PC-9 (cell line): ENCODE measurements around the gene NOTCH4. TPM values are rescaled to one million over a fixed set of nuclear protein-coding genes. Genes with fewer than 3 reads are reported as not detected.

Experiments used
- BruUV-seq: library from RNA; stranded (reverse); fragments of 400-500 nt; replicated peaks from 2 replicates; lab custom pipeline; 2021; lab: Mats Ljungman, UMichigan
- CTCF ChIA-PET: fragments of 300-600 bp; sonication (Branson Sonifier 250); formaldehyde crosslinking; loops from one replicate; lab custom pipeline; 2022; ENCODE audit warnings: antibody characterized with exemption; lab: Charles Lee
- POLR2A ChIA-PET: fragments of 300-600 bp; sonication (Branson Sonifier 250); formaldehyde crosslinking; loops from one replicate; lab custom pipeline; 2022; ENCODE audit warnings: antibody characterized with exemption; ENCODE audit not compliant: unreplicated experiment; lab: Charles Lee
- DNase-seq, 2 experiments: peaks; one replicate each; pipeline versions ENCODE4 v3.0.0 to v3.0.0-alpha.2; 2015 to 2022; ENCODE audit warnings: mixed read lengths in 1 of 2
- H2AFZ ChIP-seq: fragments of 200-600 bp; sonication (generic); 2 replicates; pipeline ENCODE4 v1.8.1; 2017; ENCODE audit warnings: antibody characterized with exemption
- H3F3A ChIP-seq: fragments of 200-600 bp; sonication (generic); 2 replicates; pipeline ENCODE4 v1.8.1; 2017; ENCODE audit warnings: antibody characterized with exemption, mild to moderate bottlenecking, low read depth; ENCODE audit not compliant: insufficient read depth
- H3K27ac ChIP-seq: fragments of 200-600 bp; sonication (generic); 2 replicates; pipeline ENCODE4 v1.6.1; 2016; ENCODE audit warnings: mixed run types
- H3K27me3 ChIP-seq: fragments of 200-600 bp; sonication (generic); 2 replicates; pipeline ENCODE4 v1.6.1; 2016; ENCODE audit warnings: low read depth, mixed run types; ENCODE audit not compliant: insufficient read depth
- H3K36me3 ChIP-seq: fragments of 200-600 bp; sonication (generic); 2 replicates; pipeline ENCODE4 v1.6.1; 2016; ENCODE audit warnings: low read depth, mixed run types
- H3K4me1 ChIP-seq: fragments of 200-600 bp; sonication (generic); replicated peaks from 2 replicates; pipeline ENCODE4 v1.6.1; 2016; ENCODE audit warnings: mixed run types; ENCODE audit not compliant: insufficient read depth
- H3K4me2 ChIP-seq: fragments of 200-600 bp; sonication (generic); 2 replicates; pipeline ENCODE4 v1.6.1; 2017; ENCODE audit warnings: mixed run types
- H3K4me3 ChIP-seq: fragments of 200-600 bp; sonication (generic); 2 replicates; pipeline ENCODE4 v1.6.1; 2016; ENCODE audit warnings: mixed run types
- H3K79me2 ChIP-seq: fragments of 200-600 bp; sonication (generic); 2 replicates; pipeline ENCODE4 v1.6.1; 2017; ENCODE audit warnings: low read depth, mixed run types
- H3K9me2 ChIP-seq: fragments of 200-600 bp; sonication (generic); 2 replicates; pipeline ENCODE4 v1.8.1; 2017; ENCODE audit warnings: mild to moderate bottlenecking; ENCODE audit not compliant: insufficient read depth
- H3K9me3 ChIP-seq: fragments of 200-600 bp; sonication (generic); 2 replicates; pipeline ENCODE4 v1.8.1; 2016; ENCODE audit warnings: low read depth; ENCODE audit not compliant: insufficient read depth
- H4K20me1 ChIP-seq: fragments of 200-600 bp; sonication (generic); 2 replicates; pipeline ENCODE4 v1.8.1; 2017; ENCODE audit not compliant: insufficient read depth
- CTCF ChIP-seq: fragments of 200-600 bp; sonication (generic); conservative IDR thresholded peaks from 2 replicates; pipeline ENCODE4 v1.6.1; 2017; ENCODE audit warnings: mixed run types, antibody characterized with exemption, mild to moderate bottlenecking, moderate library complexity
- EZH2 ChIP-seq: fragments of 200-600 bp; sonication (generic); IDR thresholded peaks from 2 replicates; pipeline ENCODE4 v1.8.0; 2017; ENCODE audit warnings: antibody characterized with exemption, low read depth
- intact Hi-C: fragments of 100-400 bp; cut with micrococcal nuclease; formaldehyde crosslinking; loops from one replicate; pipeline ENCODE4 v1.10.0; 2022; ENCODE audit not compliant: unreplicated experiment
- total RNA-seq: library from RNA; stranded (reverse); gene quantifications from 2 replicates; pipeline ENCODE4 v1.2.3, GENCODE V29; 2021

NOTCH4 gene
- total RNA-seq, 1 experiment from 2014 or later: 1.5 TPM

- intact Hi-C loops: loop anchor here (10.0 kb wide), 1 partner anchor 174 kb away; no protein-coding TSS in a partner anchor
- Histone ChIP-seq H3K9me3 (no peaks in the 10 kb centered on the region), H3K4me1 (no peaks in the 10 kb centered on the region), H4K20me1 (no peaks in the 10 kb centered on the region), H3K4me2 (no peak overlapping the region), H3F3A (no peaks in the 10 kb centered on the region), H3K79me2 (no peaks in the 10 kb centered on the region), H3K27me3 (peaks cover 31% of the 10 kb centered on the region), H3K27ac (no peak overlapping the region), H3K9me2 (no peaks in the 10 kb centered on the region), H3K36me3 (no peaks in the 10 kb centered on the region), H3K4me3 (no peak overlapping the region), H2AFZ (no peak overlapping the region)
- no peak for DNase-seq
- POLR2A ChIA-PET: no interaction called here
- BruUV-seq: no TSS peak
- CTCF ChIA-PET: no interaction called here
- TF ChIP-seq EZH2: no peak
- TF ChIP-seq CTCF: no peak
Measured at GRCh38 chr6:32240686-32241085, 16.8 kb upstream of the NOTCH4 start.

GRCh38 chr6:32239462-32239861 lies 15.6 kb upstream of the NOTCH4 start:
- no peak overlapping the region for H3K4me3 ChIP-seq
- no peak overlapping the region for H2AFZ ChIP-seq
- H4K20me1 ChIP-seq: no peaks in the 10 kb centered on the region
- no peaks in the 10 kb centered on the region for H3K9me3 ChIP-seq
- BruUV-seq: no TSS peak
- no peak overlapping the region for H3K4me2 ChIP-seq
- peaks cover 28% of the 10 kb centered on the region for H3K27me3 ChIP-seq
- no peaks in the 10 kb centered on the region for H3K9me2 ChIP-seq
- intact Hi-C loops: no loop called here
- TF ChIP-seq EZH2 (no peak), CTCF (no peak)
- no peaks in the 10 kb centered on the region; the same call in 1 of the 2 replicates for H3F3A ChIP-seq
- H3K79me2 ChIP-seq: no peaks in the 10 kb centered on the region
- ChIA-PET CTCF (interaction anchor here (0.8 kb wide), 1 partner anchor 669 kb away, joined by 3 read pairs; no protein-coding TSS in a partner anchor), POLR2A (no interaction called here)
- H3K36me3 ChIP-seq: no peaks in the 10 kb centered on the region
- no peak for DNase-seq
- no peak overlapping the region for H3K27ac ChIP-seq
- no peaks in the 10 kb centered on the region for H3K4me1 ChIP-seq

- intact Hi-C loops: no loop called here
- CTCF ChIA-PET: interaction anchor here (0.6 kb wide), 1 partner anchor 192 kb away, joined by 6 read pairs; no protein-coding TSS in a partner anchor
Measured at GRCh38 chr6:32234934-32235333, 11.1 kb upstream of the NOTCH4 start.

More at GRCh38 chr6:32234934-32235333, 11.1 kb upstream of the NOTCH4 start:
- POLR2A ChIA-PET: no interaction called here
- Histone ChIP-seq H3K4me1 (no peaks in the 10 kb centered on the region), H3K4me2 (no peak overlapping the region), H3K9me2 (no peaks in the 10 kb centered on the region), H3K27ac (no peak overlapping the region), H3K27me3 (peaks cover 19% of the 10 kb centered on the region), H3K9me3 (no peaks in the 10 kb centered on the region), H4K20me1 (no peaks in the 10 kb centered on the region), H2AFZ (no peak overlapping the region), H3K4me3 (no peak overlapping the region), H3F3A (no peaks in the 10 kb centered on the region; the same call in 1 of the 2 replicates), H3K36me3 (no peaks in the 10 kb centered on the region), H3K79me2 (no peaks in the 10 kb centered on the region)
- BruUV-seq: no TSS peak
- TF ChIP-seq CTCF (no peak), EZH2 (no peak)
- no peak for DNase-seq
